T follicular helper cell (primary cell): ENCODE data around the gene ZNG1E.
"Not testable (repeated sequence)": the region's sequence is repeated elsewhere in the genome, so short reads cannot be mapped to it uniquely, and the experiment has no call there.

ENCODE experiments used
- DNase-seq: peaks from one replicate; pipeline ENCODE4 v3.0.0-alpha.2; 2020; ENCODE audit warnings: low read depth
- total RNA-seq, 2 experiments: gene quantifications; one replicate each; lab custom pipeline; 2026; lab: John Stamatoyannopoulos, UW

The ZNG1E gene
- total RNA-seq: 7.7 to 14.8 reads per million in 2 experiments

- DNase-seq: peak; percentile 62
These were observed at the start of gene ZNG1E for GRCh38 chr9:65675589-65676021. TSS of gene ZNG1E (plus strand) at chr9:65675928. CDS start at chr9:65675977, 49 bp downstream.

- DNase-seq: not testable (repeated sequence)
These were observed 2.1 kb upstream of the ZNG1E start for GRCh38 chr9:65673579-65673978.

- not testable (repeated sequence) for DNase-seq
These were observed 710 bp upstream of the ZNG1E start for GRCh38 chr9:65675018-65675417.

- DNase-seq: not testable (repeated sequence)
These were observed 661 bp downstream of the ZNG1E start for GRCh38 chr9:65676389-65676788.

- DNase-seq: not testable (repeated sequence)
These were observed 2.8 kb downstream of the ZNG1E start for GRCh38 chr9:65678533-65678932.

- not testable (repeated sequence) for DNase-seq
These were observed 27.8 kb downstream of the ZNG1E start for GRCh38 chr9:65703550-65703949.

GRCh38 chr9:65714445-65714844 lies 38.7 kb downstream of the ZNG1E start:
- DNase-seq: not testable (repeated sequence)

- DNase-seq: not testable (repeated sequence)
These were observed 61.4 kb downstream of the ZNG1E start, which contains the start of gene FOXD4L4 for GRCh38 chr9:65737096-65737564. TSS of gene FOXD4L4 (plus strand) at chr9:65737146. CDS start at chr9:65737146, 0 bp downstream.

- DNase-seq: not testable (repeated sequence)
These were observed 62.4 kb downstream of the ZNG1E start for GRCh38 chr9:65738133-65738532.
